GM12874 (cell line): ENCODE results near the gene BSG.

ENCODE experiments used
- TF ChIP-seq, protein P1 (sequence below): IDR thresholded peaks from 2 replicates; pipeline ENCODE4 v1.5.1; 2011; ENCODE audit warnings: low read depth, mild to moderate bottlenecking, control low read depth, low read length, moderate library complexity; ENCODE audit not compliant: insufficient read depth

The BSG gene

DNA sequence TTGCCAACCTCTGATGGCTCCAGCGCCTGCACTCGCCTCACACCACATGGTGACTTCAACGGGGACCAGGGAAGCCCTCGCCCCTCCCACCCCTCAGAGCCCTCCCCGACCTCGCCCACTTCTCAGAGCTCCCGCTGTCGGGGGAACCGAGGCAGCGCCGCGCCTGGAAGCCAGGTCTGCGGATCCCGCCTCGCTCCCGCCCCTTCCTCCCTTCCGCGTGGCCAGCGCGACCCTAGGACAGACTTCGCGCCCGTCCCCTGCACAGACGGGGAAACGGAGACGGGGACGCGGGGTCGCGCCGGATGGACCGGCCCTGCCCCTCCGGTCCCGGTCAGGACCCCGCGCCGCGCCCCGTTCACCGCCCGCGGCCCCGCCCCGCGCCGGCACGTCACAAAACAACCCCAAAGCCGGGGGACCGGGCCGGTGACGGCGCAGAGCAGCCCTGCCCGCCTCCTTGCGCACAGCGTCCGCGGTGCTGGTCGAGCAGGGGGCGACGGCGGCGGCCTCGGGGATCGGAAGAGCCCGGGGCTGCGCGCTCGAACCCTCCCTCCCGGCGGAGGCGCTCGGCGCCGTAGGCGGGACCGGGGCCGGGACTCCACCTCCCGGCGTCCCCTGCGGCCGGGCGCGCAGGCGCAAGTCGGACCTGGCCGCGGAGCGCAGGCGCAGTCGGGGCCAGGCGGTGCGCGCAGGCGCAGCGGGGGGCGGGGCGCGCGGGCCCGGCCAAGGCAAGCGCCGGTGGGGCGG is 41.2 kb upstream of the BSG start:
- TF ChIP-seq, protein P1, sequence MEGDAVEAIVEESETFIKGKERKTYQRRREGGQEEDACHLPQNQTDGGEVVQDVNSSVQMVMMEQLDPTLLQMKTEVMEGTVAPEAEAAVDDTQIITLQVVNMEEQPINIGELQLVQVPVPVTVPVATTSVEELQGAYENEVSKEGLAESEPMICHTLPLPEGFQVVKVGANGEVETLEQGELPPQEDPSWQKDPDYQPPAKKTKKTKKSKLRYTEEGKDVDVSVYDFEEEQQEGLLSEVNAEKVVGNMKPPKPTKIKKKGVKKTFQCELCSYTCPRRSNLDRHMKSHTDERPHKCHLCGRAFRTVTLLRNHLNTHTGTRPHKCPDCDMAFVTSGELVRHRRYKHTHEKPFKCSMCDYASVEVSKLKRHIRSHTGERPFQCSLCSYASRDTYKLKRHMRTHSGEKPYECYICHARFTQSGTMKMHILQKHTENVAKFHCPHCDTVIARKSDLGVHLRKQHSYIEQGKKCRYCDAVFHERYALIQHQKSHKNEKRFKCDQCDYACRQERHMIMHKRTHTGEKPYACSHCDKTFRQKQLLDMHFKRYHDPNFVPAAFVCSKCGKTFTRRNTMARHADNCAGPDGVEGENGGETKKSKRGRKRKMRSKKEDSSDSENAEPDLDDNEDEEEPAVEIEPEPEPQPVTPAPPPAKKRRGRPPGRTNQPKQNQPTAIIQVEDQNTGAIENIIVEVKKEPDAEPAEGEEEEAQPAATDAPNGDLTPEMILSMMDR: peak; percentile 7; the same call in 1 of the 2 replicates

DNA sequence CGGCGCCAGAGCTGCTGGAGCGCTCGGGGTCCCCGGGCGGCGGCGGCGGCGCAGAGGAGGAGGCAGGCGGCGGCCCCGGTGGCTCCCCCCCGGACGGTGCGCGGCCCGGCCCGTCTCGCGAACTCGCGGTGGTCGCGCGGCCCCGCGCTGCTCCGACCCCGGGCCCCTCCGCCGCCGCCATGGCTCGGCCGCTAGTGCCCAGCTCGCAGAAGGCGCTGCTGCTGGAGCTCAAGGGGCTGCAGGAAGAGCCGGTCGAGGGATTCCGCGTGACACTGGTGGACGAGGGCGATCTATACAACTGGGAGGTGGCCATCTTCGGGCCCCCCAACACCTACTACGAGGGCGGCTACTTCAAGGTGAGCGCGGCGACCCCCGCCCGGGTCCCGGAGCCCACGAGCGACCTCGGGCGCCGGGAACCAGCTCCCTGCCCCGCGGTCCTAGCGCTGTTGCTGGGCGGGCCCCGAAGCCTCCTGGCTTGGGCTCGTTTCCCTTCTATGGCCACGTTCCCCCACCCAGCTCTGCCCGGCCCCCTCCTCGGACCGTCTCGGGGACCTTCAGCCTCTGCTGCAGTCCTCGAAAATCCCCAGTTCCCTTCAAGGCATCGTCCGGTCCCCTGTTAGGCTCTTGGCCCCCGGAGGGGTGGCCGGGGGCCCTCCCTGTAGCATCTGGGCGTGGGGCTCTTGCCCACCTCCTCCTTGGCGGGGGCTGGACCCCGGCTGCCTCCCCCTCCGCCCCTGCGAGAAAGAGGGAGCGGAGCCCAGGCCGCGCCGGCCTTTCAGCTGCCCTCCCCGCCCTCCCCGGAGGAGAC is 40.4 kb upstream of the BSG start, which contains the start of gene CDC34:
TSS of gene CDC34 (plus strand) at position 8 of the 808 bp plus-strand sequence. CDS start at position 180, 172 bp downstream.
- TF ChIP-seq, protein P1: no peak

DNA sequence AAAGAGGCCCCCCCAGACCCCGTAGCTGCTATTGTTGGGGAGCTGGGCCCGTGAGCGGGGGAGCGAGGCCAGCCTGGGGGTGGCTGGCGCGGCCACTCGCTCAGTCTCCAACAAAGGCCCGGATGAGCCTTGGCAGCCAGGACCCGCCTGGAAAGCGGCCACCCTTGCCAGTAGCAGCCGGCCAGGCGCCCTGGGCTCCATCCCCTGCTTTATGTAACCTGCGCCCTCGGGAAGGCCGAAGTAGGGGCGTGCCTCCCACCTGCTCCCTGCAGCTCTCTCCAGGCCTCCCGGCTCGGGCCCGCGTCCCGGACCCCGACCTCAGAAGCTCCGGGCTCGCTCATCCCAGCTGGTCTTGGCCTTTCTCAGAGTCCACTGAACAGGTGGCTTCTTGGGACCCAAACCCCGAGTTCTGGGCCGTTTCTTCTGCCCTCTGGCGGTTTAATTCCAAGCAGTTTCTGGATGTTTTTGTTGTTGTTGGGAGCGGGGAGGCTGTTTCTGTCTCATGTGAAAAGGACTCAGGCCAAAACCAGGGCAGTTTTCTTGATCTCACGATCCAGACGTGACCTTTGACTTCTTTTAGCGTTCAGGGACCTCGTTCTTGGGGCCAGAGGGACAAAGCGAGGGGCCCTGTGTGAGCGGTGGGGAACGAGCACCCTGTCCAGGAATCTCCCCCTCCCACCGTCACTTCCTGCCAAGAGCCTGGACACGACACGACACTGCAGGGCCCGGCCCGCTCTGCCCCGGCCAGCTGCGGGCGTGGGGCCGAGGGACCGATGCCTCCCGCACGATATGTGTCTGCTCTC is 39.6 kb upstream of the BSG start:
- TF ChIP-seq, protein P1: peak; percentile 43

DNA sequence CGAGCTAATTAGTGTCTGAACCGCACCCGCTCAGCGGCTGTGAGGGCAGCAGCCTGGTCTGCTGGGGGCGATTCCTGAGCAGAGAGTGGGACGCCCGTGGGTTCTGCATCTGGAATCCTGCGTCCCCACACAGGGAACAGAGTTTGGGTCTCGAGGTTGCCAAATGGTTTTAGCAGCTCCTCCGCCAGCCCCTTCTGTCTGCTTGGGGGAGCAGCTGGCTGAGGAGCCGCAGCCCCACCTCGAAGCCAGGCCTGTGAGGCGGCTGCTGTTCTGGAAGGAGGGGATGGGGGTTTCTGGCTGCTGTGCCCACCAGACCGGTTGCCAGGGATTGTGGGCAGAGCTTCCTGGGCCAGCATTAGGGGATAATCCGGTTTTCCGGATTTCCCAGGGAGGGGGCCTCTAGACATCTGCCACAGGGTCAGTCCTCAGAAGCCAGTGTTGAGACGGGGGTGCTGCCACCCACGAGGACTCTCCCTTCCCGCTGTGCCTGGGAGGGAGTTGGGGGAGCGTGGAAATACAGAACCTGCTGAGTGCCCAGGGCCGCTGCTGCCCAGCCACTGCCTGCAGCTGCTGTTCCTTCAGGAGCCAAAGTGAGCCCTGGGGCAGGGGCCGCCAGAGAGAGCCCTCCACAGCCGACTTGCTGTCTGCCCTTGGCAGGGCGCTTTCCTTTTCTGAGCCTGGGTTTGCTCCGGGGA is 38.9 kb upstream of the BSG start:
- TF ChIP-seq, protein P1: no peak

DNA sequence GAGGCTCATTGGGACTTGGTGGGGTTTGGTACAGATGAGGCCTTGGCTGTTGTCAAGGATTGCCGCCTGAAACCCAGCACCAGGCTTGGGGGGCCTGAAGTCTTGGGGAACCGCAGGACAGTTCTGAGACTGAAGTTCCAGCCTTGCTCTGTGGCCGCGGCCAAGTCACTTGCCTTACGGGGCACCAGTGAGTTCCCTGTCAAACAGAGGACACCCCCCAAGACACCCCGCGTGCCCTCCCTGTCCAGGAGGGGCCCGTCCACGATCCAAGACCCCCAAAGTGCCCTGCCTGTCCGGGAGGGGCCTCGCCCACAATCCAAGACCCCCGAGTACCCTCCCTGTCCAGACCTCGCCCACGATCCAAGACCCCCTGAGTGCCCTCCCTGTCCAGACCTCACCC is 38.3 kb upstream of the BSG start:
- TF ChIP-seq, protein P1: no peak

DNA sequence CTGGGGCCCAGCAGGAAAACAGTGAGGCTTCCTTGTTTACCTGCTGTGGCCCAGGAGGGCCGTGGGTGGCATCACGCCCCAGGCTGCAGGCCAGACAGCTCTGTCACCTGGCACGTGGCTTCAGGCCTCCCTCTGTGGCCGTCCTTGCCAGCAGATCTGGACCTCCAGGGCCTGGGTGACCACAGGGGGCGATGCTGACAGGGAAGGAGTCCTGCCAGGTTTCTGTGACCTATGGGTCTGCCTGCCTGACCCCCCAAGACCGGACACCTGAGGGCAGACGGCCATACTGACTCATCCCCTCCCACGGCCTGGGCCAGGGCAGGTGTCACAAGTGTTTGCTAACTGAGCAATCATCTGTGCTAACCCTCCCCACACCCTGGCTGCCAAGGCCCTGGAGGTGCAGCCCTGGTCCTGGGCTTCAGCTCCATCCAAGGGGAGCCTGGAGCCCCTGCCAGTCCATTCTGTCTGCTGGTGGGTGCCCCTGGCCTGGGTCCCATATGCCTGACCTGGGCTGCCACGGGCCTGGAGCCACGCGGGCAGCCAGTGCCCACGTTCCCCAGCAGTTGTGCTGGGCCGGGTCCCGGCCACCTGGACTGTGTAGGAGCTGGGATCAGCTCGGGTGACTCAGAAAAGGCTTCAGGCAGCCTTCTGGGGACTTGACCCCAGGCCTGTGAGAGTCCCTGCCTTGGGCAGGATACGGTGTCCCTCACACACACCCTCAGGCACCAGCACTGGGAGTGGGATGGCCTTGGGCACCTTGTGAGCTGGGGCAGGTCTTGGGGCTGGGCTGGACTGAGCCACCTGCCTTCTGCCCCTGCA is 37.2 kb upstream of the BSG start:
- TF ChIP-seq, protein P1: no peak
